K562 (cell line): ENCODE measurements around the gene NUSAP1. TPM values are rescaled to one million over a fixed set of nuclear protein-coding genes. Genes with fewer than 3 reads are reported as not detected.

Source experiments
- ATAC-seq: fragments of 200-7000 bp; cut with Tn5 transposase; 3 replicates; pipeline ENCODE4 v1.9.1; 2020; ENCODE audit warnings: moderate library complexity
- BruUV-seq: library from RNA; stranded (reverse); fragments of 400-500 nt; replicated peaks from 2 replicates; lab custom pipeline; 2021; lab: Mats Ljungman, UMichigan
- CTCF ChIA-PET: fragments of 300-600 bp; formaldehyde crosslinking; extraction: SDS; loops from one replicate; lab custom pipeline; 2021; ENCODE audit warnings: low intra/inter-chr PET ratio; lab: Yijun Ruan, JAX
- POLR2A ChIA-PET: fragments of 300-600, 350-650 bp; sonication (Branson Sonifier 250); formaldehyde crosslinking; extraction: SDS; loops from one replicate; lab custom pipeline; 2021; ENCODE audit warnings: antibody characterized with exemption, inconsistent platforms; lab: Yijun Ruan, JAX
- DNase-seq, 4 experiments: peaks; one replicate each; pipeline versions ENCODE4 v3.0.0 to v3.0.0-alpha.2; 2011 to 2018; ENCODE audit warnings: low spot score in 3 of 4, mixed read lengths in 3 of 4; ENCODE audit errors: extremely low read depth in 1 of 4
- FAIRE-seq: peaks from 2 replicates; lab custom pipeline; 2011; peaks lifted over from hg19 to GRCh38; lab: Jason Lieb, UNC
- H2AFZ ChIP-seq: 2 replicates; pipeline ENCODE4 v1.6.0; 2011; ENCODE audit warnings: low read depth, low read length, control low read depth, inconsistent platforms
- H3K27ac ChIP-seq: fragments of 200-600 bp; 3 replicates; pipeline ENCODE4 v1.8.0; 2011; ENCODE audit warnings: low read depth, mild to moderate bottlenecking, control low read depth, inconsistent platforms, low read length, moderate library complexity, mixed read lengths; ENCODE audit errors: extremely low read depth
- H3K27me3 ChIP-seq, 2 experiments: fragments of 300-600 bp in 1 of 2; 2 replicates in 1 of 2; 3 replicates in 1 of 2; pipeline versions ENCODE4 v1.6.0 to v1.8.0; 2011; ENCODE audit warnings: inconsistent platforms in 2 of 2, low read length in 2 of 2, mild to moderate bottlenecking in 1 of 2, mixed read lengths in 1 of 2, moderate library complexity in 1 of 2; ENCODE audit not compliant: control insufficient read depth in 2 of 2, insufficient read depth in 2 of 2
- H3K36me3 ChIP-seq: fragments of 300-600 bp; 3 replicates; pipeline ENCODE4 v1.8.0; 2011; ENCODE audit warnings: mild to moderate bottlenecking, low read length, inconsistent platforms; ENCODE audit not compliant: control insufficient read depth, insufficient read depth
- H3K4me1 ChIP-seq, 2 experiments: fragments of 200-600 bp in 1 of 2; replicated peaks in 1 of 2; 2 replicates in 1 of 2; 3 replicates in 1 of 2; pipeline versions ENCODE4 v1.5.1 to v1.8.0; 2011; ENCODE audit warnings: inconsistent platforms in 2 of 2, low read length in 2 of 2, mild to moderate bottlenecking in 1 of 2, mixed read lengths in 1 of 2, moderate library complexity in 1 of 2; ENCODE audit not compliant: control insufficient read depth in 2 of 2, insufficient read depth in 2 of 2
- H3K4me2 ChIP-seq: 2 replicates; pipeline ENCODE4 v1.6.1; 2011; ENCODE audit warnings: low read length, control low read depth, inconsistent platforms, mixed read lengths; ENCODE audit not compliant: insufficient read depth
- H3K4me3 ChIP-seq: fragments of 200-600 bp; sonication (generic), shearing (Covaris generic); 2 replicates; pipeline ENCODE4 v1.5.1; 2016; ENCODE audit warnings: control low read depth, inconsistent platforms
- H3K79me2 ChIP-seq: fragments of 200-600 bp; 3 replicates; pipeline ENCODE4 v1.8.0; 2011; ENCODE audit warnings: low read length, inconsistent platforms; ENCODE audit not compliant: control insufficient read depth, insufficient read depth
- H3K9ac ChIP-seq, 2 experiments: 2 replicates each; pipeline versions ENCODE4 v1.6.0 to v1.6.1; 2011; ENCODE audit warnings: low read depth in 2 of 2, low read length in 2 of 2, control low read depth in 1 of 2, inconsistent platforms in 1 of 2, mild to moderate bottlenecking in 1 of 2, mixed read lengths in 1 of 2; ENCODE audit not compliant: insufficient read depth in 1 of 2
- H3K9me1 ChIP-seq: one replicate; pipeline ENCODE4 v1.6.0; 2011; ENCODE audit warnings: inconsistent platforms, mild to moderate bottlenecking, low read length, moderate library complexity; ENCODE audit not compliant: control insufficient read depth, insufficient read depth
- H3K9me3 ChIP-seq: replicated peaks from 2 replicates; pipeline ENCODE4 v1.5.1; 2011; ENCODE audit warnings: low read depth, low read length, inconsistent platforms; ENCODE audit not compliant: control insufficient read depth, insufficient read depth
- H4K20me1 ChIP-seq: replicated peaks from 2 replicates; pipeline ENCODE4 v1.6.1; 2011; ENCODE audit warnings: low read length, inconsistent platforms, mixed read lengths; ENCODE audit not compliant: control insufficient read depth, insufficient read depth
- ADNP ChIP-seq: fragments of 200-800 bp; sonication (Bioruptor generic); IDR thresholded peaks from 2 replicates; pipeline ENCODE4 v1.6.1; 2016; ENCODE audit warnings: missing genetic modification characterization, missing compliant biosample characterization
- GABPB1 ChIP-seq: sonication (generic); formaldehyde crosslinking; IDR thresholded peaks from 2 replicates; pipeline ENCODE4 v1.8.0; 2022; ENCODE audit warnings: mild to moderate bottlenecking, missing genetic modification reagents
- GTF2E2 ChIP-seq: fragments of 200-800 bp; sonication (Bioruptor generic); IDR thresholded peaks from 2 replicates; pipeline ENCODE4 v1.6.1; 2016; ENCODE audit warnings: missing genetic modification characterization, missing compliant biosample characterization
- NFIC ChIP-seq: fragments of 450-650 bp; IDR thresholded peaks from 2 replicates; pipeline ENCODE4 v1.6.1; 2017; ENCODE audit warnings: mild to moderate bottlenecking, inconsistent platforms
- PKNOX1 ChIP-seq: fragments of 450-650 bp; IDR thresholded peaks from 2 replicates; pipeline ENCODE4 v1.6.1; 2016
- TRIM25 ChIP-seq: fragments of 450-650 bp; IDR thresholded peaks from 2 replicates; pipeline ENCODE4 v1.7.0; 2016; ENCODE audit warnings: borderline replicate concordance
- TSHZ1 ChIP-seq: fragments of 250-450 bp; sonication (Bioruptor Pico); IDR thresholded peaks from 2 replicates; pipeline ENCODE4 v1.4.0; 2020; ENCODE audit warnings: mild to moderate bottlenecking, moderate library complexity
- ZBTB11 ChIP-seq, 3 experiments: fragments of 200-800 bp in 1 of 3; fragments of 250-450 bp in 1 of 3; fragments of 450-650 bp in 1 of 3; sonication (Bioruptor Pico) in 1 of 3; sonication (Bioruptor generic) in 1 of 3; formaldehyde crosslinking in 1 of 3; IDR thresholded peaks; 2 replicates each; pipeline versions ENCODE4 v1.6.1 to v1.8.0; 2016 to 2022; ENCODE audit warnings: mild to moderate bottlenecking in 2 of 3, missing genetic modification characterization in 2 of 3, missing compliant biosample characterization in 1 of 3, moderate library complexity in 1 of 3
- WGBS: fragments of 100-300 bp; shearing (Covaris generic); methylation state at CpG from one replicate; pipeline ENCODE4 v1.1.6; 2016; ENCODE audit warnings: low coverage, mixed read lengths; ENCODE audit not compliant: insufficient coverage; ENCODE audit errors: missing lambda C conversion rate; 5-methylcytosine and 5-hydroxymethylcytosine counted together
- in situ Hi-C: fragments of 300-500 bp; cut with MboI; formaldehyde crosslinking; loops from 4 replicates; pipeline ENCODE4 v1.15.0; 2018; ENCODE audit warnings: inconsistent platforms, mixed read lengths
- intact Hi-C: fragments of 100-400 bp; cut with micrococcal nuclease; formaldehyde crosslinking; loops from 2 replicates; pipeline ENCODE4 v1.14.2; 2022
- polyA plus RNA-seq, 8 experiments: library from polyadenylated mRNA; depleted of rRNA in 4 of 8; stranded (reverse) in 5 of 8; unstranded in 3 of 8; fragments of >200 nt; fragmentation: Nextera tagmentation in 2 of 8; fragmentation: Illumina TruSeq in 1 of 8; extraction: Ambion mirVana in 2 of 8; extraction: Trizol in 1 of 8; gene quantifications; 2 replicates each; pipeline versions ENCODE4 v1.2.1 to v1.2.3, GENCODE V29; 2011 to 2014; ENCODE audit warnings: inconsistent platforms in 1 of 8, missing spikeins in 1 of 8
- total RNA-seq, 7 experiments: library from RNA; depleted of rRNA in 6 of 7; stranded (reverse); fragments of >200 nt in 6 of 7; fragmentation: Illumina TruSeq in 2 of 7; extraction: Trizol in 2 of 7; gene quantifications; 2 replicates each; pipeline versions ENCODE4 v1.2.1 to v1.2.3, GENCODE V29; 2011 to 2021; ENCODE audit warnings: low replicate concordance in 1 of 7

NUSAP1 gene
- total and polyA plus RNA-seq, 9 of the 15 experiments (the other 6 are each of a cell fraction or from before 2014, with no cell fraction given), result 119 to 266 (median 227) TPM

- 0% methylated on average over 12 of the region's 12 CpGs for WGBS
- no TSS peak for BruUV-seq
- H3K79me2 ChIP-seq, result peaks cover 87% of the 10 kb centered on the region
- peak; percentile 59; the same call in 1 of the 2 replicates for TF ChIP-seq GTF2E2
- no peak for TF ChIP-seq GABPB1 (CRISPR knock-in tag)
- TF ChIP-seq NFIC, result peak; percentile 77
- TF ChIP-seq ZBTB11 (CRISPR knock-in tag; IDR thresholded peaks at IDR 0.05), result 0 out of 6 replicates have a peak, but pooled peaks of 1 of the 3 experiments have one; percentile 37
- no peak for TF ChIP-seq TSHZ1 (CRISPR knock-in tag)
- TF ChIP-seq ADNP (tag), result peak; percentile 59; the same call in 1 of the 2 replicates
- 0 out of 2 replicates have a peak, but pooled peaks have one; percentile 1 for TF ChIP-seq PKNOX1
- 0 out of 2 replicates have a peak, but pooled peaks have one; percentile 27 for TF ChIP-seq TRIM25
These were observed 1.8 kb downstream of the NUSAP1 start for GRCh38 chr15:41334293-41335120.

More at GRCh38 chr15:41334293-41335120, 1.8 kb downstream of the NUSAP1 start:
- Histone ChIP-seq H3K4me2 (peak overlapping the region; percentile 90), H3K36me3 (peaks cover 35% of the 10 kb centered on the region), H3K9me1 (no peaks in the 10 kb centered on the region), H4K20me1 (peaks cover 4% of the 10 kb centered on the region; the same call in 1 of the 2 replicates), H3K27ac (peak overlapping the region; percentile 94), H3K9me3 (no peaks in the 10 kb centered on the region), H2AFZ (peak overlapping the region; percentile 2; the same call in 1 of the 2 replicates), H3K4me3 (peak overlapping the region; percentile 83), H3K27me3 (no peaks in the 10 kb centered on the region), H3K9ac (peak overlapping the region; percentile 69 to 90), H3K4me1 (peaks cover 4 to 9% of the 10 kb centered on the region in 2 experiments; a peak in 2 of 5 replicates)
- intact Hi-C loops, result loop anchor here (5.0 kb wide), 1 partner anchor 52 kb away; no protein-coding TSS in a partner anchor
- ChIA-PET CTCF (no interaction called here), POLR2A (interaction anchor here (0.6 to 2.6 kb wide), 8 partner anchors 9 to 759 kb away, joined by 3 to 29 read pairs (median 6); no protein-coding TSS in a partner anchor)
- DNase-seq (peak in 2 of 4 experiments; percentile 40 to 69), FAIRE-seq (peak; percentile 65), ATAC-seq (peak; percentile 1; the same call in 1 of the 3 replicates)
- in situ Hi-C loops, result no loop called here
